ENCODE measurements around the gene MAP4K4.

- no peak for TF ChIP-seq CTCF (IDR thresholded peaks at IDR 0.05; ENCODE audit: low read depth, low read length)
- no peak for TF ChIP-seq EZH2phosphoT487 (IDR thresholded peaks at IDR 0.05; ENCODE audit: low read depth)
These were observed 12.5 kb downstream of the MAP4K4 start for GRCh38 chr2:101710036-101710435.
